ENCODE measurements around the gene PSMA7.
A peak's percentile ranks its signal among the peaks of the same experiment; 100 is the strongest.
"Not testable (repeated sequence)": the region's sequence is repeated elsewhere in the genome, so short reads cannot be mapped to it uniquely, and the experiment has no call there.

PSMA7 gene

DNA sequence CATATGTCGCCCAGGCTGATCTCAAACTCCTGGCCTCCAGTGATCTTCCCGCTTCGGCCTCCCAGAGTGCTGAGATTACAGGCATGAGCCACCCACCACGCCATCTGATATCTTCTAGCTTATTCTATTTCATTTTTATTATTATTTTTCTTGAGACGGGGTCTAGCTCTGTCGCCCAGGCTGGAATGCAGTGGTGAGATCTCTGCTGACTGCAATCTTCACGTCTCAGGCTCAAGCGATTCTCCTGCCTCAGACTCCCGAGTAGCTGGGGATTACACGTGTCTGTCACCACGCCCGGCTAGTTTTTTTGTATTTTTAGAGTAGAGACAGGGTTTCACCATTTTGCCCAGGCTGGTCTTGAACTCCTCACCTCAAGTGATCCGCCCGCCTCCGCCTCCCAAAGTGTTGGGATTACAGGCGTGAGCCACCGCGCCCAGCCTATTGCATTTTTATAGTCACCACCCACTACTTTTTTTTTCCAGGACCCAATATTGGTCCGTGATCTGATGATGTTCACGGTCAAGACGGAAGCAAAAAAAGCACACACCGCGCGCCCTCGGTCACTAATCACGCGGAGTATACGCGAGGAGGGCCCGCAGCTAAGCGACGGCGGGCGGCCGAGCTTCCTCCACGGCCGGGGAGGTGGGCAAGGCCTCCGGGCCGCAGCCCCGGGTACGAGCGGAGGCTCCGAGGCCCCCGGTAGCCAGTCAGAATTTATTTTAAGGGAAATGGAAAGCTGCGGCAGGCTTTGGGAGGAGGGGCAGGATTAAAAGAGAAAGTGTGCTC, 22.0 kb downstream of the PSMA7 start:
- DNase-seq (ENCODE audit: low read depth in 2 of 2, low spot score in 1 of 2): no peak

DNA sequence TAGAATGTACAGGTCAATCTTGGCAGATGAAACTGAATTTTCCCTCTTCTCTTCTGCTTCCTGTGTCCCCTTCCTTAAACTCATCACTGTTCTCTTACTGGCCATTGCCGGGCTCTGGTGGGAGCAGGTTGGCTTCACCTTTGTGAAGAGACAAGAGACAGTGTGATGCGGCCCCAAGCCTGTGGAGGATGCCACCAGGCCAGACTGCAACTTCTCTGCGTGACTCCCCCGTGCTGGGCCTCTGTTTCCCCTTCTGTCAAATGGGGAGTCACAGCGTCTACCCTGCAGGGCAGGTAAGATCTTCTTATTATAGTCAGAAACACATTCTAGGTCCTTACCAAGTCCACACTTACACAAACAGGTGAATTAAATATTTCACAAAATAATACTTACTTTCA, 22.8 kb downstream of the PSMA7 start:
- no peak for DNase-seq (ENCODE audit: low read depth in 2 of 2, low spot score in 1 of 2)

DNA sequence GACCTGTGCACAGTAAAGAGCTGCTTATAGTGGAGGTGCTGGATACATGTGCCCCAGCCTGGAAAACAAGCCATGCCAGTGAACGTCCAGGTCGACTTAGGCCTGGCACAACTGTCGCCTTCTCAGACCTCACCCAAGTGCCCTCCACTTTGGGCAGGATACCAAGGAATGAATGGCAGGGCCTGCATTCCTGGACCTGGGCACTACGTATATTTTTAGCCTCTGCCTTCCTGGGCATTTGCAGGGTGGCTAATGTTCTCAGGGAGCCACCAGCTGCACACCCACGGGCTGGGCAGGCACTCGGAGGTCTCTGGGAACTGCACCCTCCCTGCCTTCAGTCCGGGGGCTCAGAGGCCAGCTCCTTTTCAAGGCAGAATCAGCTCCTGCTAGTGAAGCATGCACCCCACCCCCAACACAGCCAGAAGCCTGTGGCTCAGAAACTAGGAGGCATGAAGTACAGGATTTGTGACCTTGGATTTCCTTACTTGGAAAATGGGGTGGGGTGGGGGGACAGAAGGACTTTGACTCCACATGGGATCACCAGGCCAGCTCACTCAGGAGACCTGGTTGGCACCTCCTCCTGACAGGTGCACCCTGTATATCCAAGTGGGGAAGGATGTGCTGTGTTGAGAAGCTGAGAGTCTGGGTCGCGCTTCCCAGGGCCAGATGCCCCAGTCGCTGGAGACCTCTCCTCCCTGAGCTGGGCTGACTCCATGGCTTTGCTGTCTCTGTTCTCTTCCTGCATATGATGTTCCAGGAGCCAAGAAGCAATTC, 23.4 kb downstream of the PSMA7 start:
- DNase-seq (ENCODE audit: low read depth in 2 of 2, low spot score in 1 of 2): no peak

DNA sequence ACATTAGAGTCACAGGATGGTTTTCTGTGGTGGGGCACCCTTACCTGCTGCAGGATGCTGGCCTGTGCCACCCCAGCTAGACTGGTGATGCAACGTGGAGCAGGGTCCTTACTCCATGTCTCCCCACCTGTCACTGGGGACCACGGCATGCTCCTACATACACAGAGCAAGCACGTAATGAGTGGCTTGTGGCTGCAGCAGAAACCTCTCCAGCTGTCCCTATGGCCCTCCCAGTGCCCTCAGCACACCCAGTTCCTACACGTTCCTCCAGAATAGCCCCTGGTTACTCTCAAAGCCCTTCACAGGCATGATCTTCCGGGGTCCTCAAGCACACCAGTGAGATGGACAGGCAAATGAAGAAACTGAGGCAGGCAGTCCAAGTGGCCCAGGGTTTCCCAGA, 24.1 kb downstream of the PSMA7 start:
- no peak for DNase-seq (ENCODE audit: low read depth in 2 of 2, low spot score in 1 of 2)

DNA sequence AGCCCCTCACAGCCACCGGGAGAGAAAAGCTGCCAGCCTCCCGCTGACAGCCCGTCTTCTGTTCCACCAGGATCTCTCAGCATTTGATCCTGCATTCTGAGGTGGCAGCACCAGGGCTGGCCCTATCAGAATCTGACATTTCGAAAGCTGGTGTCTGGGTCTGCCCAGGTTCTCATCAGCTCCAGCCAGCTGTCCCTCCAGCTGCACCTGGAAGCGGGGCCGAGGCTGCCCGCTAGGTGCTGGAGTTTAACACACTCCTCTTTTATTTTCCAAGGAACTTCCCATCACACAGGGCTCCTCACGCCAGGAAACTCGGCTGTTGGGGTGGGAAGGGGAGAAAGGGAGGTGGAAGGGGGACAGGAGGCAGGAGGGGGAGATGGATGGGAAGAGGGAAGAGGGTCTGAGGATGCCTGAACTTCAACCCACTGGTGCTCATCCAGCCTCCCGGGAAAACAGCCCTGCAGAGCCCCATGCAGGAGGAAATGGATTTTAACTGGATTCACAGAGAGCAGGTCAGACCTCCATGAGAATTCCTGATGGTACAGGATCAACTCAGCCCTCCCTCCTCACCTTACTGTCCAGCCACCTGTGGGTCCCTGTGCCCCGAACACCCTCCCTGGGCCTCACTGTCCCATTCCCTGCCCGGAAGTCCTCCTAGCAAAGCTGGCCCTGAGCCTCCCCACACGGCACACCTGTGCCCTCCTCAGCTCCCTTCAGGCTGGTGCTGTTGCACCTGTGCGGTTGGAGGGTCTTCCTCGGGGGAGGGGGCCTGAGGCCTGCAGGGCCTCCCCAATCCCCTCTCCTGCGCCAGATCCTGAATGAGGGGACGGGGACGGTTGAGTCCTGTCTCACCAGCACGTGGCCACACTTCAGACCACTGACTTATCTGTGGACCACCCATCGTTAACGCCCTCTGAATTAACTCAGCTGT, 24.8 kb downstream of the PSMA7 start:
- no peak for DNase-seq (ENCODE audit: low read depth in 2 of 2, low spot score in 1 of 2)

DNA sequence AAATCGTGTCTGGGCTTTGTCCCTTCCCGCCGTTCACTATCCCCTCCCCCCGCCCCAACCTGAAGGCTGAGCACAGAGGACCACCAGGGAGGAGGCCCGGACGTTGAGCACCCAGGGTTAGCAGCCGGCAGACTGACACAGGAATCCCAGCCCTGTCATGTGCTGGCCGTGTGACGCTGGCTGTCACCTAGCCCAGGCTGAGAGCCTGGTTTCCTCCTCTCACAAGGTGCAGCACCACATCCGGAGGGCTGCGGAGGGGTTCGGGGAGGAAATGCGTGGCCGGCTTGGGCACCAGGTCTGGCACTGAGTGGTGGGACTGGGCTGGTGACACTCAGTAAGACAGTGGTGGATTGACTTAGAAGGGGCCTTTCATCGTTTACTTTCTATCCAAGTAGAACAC, 25.5 kb downstream of the PSMA7 start:
- peak; percentile 41 to 60 for DNase-seq (ENCODE audit: low read depth in 2 of 2, low spot score in 1 of 2)

DNA sequence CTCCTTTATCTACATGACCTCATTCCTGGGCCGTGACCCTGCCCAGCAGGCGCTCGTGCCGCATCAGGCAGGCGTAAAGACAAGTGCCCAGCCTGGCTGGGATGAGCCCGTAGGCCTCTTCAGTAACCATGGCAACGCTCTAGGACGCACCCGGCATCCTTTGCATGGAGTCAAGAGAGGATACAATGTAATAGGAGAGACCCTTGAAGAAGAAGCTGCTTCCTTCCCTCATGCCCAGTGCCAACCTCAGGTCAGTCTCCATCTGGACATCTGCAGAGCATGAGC, 25.9 kb downstream of the PSMA7 start:
- DNase-seq (ENCODE audit: low read depth in 2 of 2, low spot score in 1 of 2): no peak

DNA sequence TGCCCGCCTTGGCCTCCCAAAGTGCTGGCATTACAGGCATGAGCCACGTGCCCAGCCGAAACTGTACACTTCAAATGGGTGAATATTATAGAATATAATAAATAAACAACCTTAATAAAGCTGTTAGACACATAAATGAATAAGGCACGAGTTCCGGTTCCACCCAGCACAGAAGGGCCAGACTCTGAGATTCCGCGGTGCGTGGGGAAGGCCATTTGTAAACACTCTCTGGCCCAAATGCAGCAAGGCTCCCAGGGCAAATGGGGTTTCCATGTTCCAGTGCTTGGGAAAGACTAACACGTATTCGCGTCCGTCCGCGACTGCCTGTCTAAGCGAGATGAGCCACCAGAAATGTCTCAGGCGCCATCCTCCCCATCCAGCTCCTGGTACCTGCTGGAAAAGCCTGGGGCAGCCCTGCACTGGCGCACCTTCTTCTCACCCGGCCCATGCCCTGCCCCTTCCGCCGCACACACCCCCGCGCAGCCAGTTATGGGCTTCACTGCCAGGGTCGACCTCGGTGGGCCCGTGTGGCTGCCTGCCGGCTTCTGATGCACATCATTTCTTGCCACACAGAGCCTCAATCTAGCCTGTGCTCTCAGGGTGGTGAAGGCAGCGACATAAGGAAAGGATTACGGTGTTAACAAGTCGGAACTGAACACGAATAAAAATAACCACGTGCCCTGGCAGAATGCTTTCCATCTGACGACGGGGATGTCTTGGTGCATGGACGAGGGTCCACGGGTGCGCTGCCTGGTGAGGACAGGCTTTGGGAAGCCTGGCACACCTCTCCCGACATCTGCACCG, 26.4 kb downstream of the PSMA7 start:
- no peak for DNase-seq (ENCODE audit: low read depth in 2 of 2, low spot score in 1 of 2)

DNA sequence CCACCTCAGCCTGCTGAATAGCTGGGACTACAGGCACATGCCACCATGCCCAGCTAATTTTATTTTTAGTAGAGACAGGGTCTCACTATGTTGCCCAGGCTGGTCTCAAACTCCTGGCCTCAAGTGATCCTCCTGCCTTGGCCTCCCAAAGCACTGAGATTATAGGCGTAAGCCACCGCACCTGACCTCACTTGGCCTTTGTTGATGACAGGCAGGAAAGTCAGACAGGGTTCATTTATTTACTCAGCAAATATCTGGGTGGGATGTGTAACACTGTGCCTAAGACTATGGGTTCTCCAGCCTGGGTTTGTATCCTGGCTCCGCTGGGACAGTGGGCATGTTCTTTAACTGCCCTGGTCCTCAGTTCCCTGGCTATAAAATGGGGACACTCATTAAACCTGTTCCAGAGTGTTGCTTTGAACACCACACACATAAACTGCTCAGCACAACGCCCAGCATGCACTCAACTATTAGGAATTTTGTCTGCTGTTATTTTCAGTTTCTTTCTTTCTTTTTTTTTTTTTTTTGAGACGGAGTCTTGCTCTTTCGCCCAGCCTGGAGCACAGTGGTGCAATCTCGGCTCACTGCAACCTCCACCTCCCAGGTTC, 27.3 kb downstream of the PSMA7 start:
- not testable (repeated sequence) for DNase-seq (ENCODE audit: low read depth in 2 of 2, low spot score in 1 of 2)

DNA sequence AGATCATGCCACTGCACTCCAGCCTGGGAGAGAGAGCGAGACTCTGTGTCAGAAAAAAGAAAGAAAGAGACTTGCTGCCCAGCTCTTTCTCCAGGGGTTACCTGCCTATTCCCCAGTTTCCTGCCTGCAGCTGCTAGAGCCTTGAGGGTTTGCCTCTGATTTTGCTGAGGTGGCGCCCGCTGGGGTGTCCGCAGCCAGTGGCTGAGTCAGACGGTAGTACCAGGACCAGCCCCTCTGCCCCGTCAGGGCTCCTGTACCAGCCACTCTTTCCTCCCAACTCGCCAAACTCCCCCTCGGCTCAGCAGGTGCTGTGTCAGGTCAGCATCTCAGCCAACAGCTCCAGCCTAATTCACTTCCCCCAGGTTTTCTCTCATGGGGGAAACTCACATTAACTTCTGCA, 28.3 kb downstream of the PSMA7 start:
- DNase-seq (ENCODE audit: low read depth in 2 of 2, low spot score in 1 of 2): no peak

DNA sequence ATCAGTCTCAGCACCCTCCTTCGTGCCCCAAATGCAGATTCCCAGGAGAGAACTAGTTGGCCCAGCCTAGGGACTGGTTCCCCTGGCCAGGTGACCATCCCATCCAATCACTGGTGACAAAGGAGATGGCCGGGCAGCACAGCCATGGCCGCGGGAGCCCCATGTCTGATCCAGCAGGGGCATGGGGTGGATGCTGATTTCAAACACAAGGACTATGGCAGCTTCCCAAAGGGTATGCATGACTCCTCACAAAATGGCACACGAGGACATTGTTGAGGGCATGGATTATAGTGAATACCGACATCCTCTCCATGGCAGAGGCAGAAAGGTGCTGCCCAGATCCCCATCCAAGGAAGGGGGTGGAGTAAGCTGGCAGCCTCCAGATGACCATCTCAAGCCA, 30.8 kb downstream of the PSMA7 start:
- no peak for DNase-seq (ENCODE audit: low read depth in 2 of 2, low spot score in 1 of 2)

DNA sequence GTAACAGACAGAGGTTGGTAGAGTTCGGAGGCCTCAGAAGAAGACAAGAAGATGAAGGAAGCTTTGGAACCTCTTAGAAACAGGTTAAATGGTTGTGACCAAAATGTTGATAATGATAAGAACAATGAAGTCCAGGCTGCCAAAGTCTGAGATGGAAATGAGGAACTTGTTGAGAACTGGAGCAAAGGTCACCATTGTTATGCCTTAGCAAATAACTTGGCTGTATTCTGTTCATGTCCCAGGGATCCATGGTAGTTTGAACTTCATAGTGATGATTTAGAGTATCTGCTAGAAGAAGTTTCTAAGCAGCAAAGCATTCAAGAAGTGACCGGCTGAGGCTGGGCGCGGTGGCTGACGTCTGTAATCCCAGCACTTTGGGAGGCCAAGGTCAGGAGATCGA, 32.0 kb downstream of the PSMA7 start:
- DNase-seq (ENCODE audit: low read depth in 2 of 2, low spot score in 1 of 2): no peak

DNA sequence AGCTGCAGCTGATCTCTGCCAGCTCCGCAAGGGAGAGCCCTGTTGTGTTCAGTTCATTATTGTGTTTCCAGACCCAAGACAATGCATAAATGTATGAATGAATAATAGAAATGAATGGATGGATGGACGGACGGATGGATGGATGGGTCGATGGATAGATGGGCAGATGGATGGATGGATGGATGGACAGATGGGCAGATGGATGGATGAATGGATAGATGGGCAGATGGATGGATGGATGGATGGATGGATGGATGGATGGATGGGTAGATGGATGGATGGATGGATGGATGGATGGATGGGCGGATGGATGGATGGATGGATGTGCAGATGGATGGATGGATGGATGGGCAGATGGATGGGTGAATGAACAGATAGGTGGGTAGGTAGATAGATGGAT, 37.6 kb downstream of the PSMA7 start:
- no peak for DNase-seq (ENCODE audit: low read depth in 2 of 2, low spot score in 1 of 2)

DNA sequence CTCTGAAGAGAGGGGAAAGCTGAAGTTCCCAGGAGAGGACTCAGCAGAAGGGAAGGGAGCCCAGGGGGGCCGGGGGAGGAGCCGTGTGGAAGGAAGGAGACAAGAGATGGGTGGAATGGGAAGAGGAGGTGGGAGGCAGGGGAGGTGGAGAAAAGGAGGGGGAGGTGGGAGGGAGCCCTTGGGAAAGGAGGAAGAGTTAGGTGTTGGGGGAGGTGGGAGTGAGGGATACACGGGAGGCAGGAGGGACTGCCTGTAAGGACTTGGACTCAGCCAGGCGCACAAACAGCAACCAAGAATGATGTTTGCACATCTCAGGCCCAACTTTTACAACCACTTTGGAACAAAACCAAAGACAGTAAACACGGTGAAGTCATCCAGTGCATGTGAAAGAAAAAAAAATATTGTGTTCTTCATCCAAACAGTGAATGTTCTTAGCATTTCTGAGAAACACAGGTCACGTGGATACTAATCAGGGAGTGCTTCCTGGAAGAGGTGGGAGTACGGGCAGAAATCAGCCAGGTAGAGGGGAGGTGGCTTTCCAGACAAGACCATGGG, 38.3 kb downstream of the PSMA7 start:
- no peak for DNase-seq (ENCODE audit: low read depth in 2 of 2, low spot score in 1 of 2)

DNA sequence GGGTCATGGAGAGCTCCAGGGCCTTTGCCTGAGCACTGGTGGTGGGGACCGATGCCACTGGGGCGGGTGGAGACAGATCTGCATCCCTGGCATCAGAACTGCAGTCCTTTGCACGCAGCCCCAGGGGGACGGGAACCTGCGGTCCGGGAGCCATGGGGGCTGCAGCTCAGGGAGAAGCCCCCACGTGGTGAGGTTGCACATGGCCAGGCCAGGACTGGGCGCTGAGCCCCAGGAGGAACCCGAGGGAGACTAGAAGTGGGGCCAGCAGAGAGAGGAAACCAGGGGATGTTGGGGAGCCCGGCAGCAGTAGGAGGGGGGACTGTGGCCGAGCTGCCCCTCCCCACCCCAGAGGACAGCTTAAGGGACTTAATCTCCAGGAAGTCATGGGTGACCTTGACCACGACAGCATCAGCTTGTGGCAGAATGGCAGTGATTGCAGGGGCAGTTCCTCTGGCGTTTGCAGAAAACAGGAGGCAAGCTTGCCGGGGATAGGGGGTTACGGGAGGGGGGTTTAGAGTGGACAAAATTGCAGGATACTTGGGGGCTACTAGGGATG, 38.9 kb downstream of the PSMA7 start:
- DNase-seq (ENCODE audit: low read depth in 2 of 2, low spot score in 1 of 2): no peak

DNA sequence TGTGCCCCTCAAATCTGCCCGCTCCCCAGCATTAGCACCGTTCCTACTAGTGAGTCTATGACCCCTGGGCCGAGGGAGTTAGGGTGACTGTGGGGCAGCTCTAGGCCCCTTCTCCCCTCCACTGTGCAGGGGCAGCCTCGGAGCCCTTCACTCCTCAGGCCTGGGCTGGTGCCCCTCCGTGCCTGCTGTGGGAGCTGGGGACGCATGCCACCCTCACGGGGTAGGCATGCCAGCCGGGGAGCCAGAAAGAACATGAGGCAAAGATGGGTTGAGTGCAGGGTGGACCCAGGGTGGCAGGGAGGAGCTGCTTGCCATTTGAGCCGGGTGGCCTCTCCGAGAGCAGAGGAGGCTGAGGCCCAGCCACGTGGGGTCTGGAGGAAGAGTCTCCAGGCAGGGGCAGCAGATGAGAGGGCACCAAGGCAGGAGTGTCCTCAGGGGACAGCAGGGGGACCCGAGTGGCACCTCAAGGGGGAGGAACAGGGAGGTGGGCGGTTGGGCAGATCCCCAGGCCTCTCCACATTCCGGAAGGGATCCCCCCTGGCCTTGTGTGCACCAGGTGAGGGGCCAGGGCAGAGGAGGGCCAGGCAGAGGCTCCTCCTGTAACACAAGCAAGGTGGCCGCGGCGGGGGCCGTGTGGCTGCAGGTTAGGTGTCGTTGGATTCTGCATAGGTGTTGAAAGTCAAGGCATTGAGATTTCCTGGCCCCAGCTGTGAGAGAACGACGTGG, 39.5 kb downstream of the PSMA7 start:
- DNase-seq (ENCODE audit: low read depth in 2 of 2, low spot score in 1 of 2): no peak

DNA sequence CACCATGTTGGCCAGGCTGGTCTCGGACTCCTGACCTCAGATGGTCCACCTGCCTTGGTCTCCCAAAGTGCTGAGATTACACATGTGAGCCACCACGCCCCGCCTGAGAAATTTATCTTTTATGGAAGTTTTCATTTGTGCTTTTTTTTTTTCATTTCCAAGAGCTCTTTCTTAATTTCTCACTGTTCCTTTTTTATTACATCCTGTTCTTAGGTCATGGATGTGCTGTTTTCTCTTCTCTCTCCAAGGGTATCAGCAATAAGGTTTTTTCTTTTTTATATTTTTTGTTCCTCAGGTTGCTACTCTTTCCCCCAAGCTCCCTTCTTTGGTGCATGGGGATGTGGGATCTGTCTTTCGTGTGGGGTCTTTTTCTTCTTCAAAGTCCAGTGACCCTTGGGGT, 42.1 kb downstream of the PSMA7 start:
- DNase-seq (ENCODE audit: low read depth in 2 of 2, low spot score in 1 of 2): no peak

DNA sequence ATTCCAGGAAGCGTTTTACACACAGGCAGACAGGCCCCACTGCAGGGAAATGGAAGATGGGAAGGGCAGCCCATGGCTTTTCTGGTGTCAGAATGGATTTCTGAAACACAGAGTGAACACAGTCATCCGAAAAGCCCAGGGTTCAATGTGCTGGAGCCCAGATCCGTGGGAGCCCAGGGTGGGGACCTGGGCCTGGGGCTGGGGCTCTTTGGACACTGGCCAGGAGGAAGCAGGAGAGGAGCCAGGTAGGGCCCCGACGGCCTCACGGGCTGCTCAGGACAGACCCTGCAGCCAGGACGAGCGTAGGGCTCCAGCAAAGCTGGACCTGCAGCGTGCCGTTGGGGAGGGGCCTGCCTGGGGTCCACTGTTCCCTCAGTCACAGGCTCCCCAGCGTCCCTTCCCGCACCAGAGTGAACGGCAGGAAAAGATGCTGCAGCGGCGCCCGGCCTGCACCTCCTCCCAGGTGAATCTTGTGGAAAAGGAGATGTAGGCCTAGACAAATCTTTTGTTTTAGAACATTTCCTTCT, 45.2 kb downstream of the PSMA7 start:
- DNase-seq (ENCODE audit: low read depth in 2 of 2, low spot score in 1 of 2): no peak
